ENCODE data around the gene HSDL1.

HSDL1 gene

DNA sequence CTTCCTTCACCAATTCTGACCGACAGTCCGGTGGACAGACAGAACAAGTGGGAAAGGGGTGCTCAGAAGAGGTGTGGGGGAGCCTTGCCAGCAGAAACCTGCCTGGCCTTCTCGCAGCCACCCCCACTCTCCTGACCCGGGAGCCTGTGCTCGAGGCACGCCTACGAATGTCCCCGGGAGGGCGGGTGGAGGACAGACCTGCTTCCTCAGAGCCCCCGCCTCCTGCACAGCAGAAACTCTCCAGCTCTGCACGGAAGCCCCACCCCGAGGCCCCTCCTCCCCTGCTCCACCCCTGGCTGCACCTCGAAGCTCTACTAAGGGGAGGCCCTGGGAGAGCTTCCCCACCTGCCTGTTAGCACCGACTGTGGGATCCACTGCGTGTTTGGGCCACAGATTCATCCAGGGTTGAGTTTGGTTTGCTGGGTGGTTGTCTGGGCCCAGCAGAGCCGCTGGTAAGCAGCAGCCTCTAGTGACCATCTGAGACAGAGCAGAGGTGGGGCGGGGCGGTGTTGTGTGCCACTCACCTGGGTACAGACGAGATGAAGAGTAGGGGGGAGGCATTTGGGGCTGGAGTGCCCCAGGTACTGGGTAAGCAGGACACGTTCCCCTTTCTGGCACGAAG lies 35.7 kb upstream of the HSDL1 start:
- Mint-ChIP-seq H3K27ac (no peak overlapping the region), H3K27me3 (no peaks in the 10 kb centered on the region), H3K4me1 (ENCODE audit: low read depth) (peaks cover 31% of the 10 kb centered on the region), H3K9me3 (no peaks in the 10 kb centered on the region), H3K36me3 (ENCODE audit: low read depth) (peaks cover 82% of the 10 kb centered on the region), H3K4me3 (no peak overlapping the region)
- intact Hi-C loops (cut with micrococcal nuclease): no loop called here

DNA sequence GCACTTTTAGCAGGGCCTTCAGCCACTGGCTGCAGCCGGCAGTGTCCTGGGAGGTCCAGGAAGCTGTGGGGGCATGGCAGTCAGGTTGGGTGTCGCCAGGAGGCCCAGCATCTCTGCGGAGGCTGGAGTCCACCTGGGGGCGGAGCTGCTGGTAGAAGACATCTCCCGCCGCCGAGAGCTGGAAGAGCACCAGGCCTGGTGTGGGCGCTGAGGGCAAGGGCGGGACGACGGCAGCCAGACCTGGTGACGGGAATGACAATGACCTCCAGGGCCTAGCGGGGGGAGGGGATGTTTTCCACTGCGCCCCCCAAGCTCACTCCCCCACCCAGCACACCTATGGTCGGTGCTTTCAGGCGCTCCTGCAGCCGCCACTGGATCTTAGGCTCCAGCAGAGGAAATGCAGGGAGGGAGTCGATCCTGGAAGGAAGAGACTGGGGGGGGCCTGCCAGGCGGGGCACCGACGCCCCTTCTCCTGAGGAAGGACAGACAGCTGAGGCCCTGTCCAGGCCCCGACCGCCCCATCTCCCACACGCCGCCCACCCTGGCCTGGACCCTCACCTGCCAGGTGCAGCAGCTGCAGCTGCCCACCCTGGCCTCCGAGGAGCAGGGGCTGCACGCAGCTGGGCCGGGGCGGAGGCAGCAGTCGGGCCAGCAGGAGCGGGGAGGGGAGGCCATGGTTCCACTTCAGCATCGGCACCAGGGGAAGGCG lies 34.8 kb upstream of the HSDL1 start:
- Mint-ChIP-seq H3K27ac (no peak overlapping the region), H3K9me3 (no peaks in the 10 kb centered on the region), H3K4me3 (no peak overlapping the region), H3K4me1 (ENCODE audit: low read depth) (peaks cover 30% of the 10 kb centered on the region), H3K27me3 (no peaks in the 10 kb centered on the region), H3K36me3 (ENCODE audit: low read depth) (peaks cover 75% of the 10 kb centered on the region)
- intact Hi-C loops (cut with micrococcal nuclease): loop anchor here (10.0 kb wide), 1 partner anchor 115 kb away; no protein-coding TSS in a partner anchor

DNA sequence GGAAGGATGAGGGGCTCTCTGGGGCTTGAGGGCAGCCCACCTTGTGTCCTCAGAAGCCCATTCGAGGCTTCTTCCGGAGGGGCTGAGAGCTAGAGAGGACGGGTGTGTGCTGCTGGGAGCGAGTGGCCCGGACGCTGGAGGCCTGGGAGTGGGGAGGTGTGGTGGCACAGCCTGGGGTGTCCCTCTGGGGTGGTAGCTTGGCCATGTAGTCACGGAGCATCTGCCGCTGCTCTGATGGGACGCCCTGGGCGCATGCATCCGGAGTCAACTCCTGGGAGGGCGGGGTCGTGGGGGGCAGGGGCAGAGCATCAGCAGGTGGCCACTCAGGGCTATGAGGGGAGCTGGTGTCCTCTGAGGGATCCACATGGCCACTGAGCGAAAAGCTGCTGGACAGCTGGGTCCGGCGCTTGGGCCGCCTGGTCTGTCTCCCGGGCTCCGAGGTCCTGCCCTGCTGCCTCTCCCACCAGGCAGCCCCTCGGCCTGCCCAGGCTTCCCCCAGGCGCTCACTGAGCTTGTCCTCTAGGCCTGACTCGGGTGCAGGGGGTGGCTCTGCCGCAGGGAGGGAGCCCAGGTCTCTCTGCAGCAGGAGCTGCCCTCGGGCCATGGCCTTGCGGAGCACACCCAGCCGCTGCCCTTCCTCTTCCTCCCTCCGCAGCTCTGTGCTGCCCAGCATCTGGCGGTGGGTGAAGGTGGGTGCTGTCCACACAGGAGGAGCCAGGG lies 34.1 kb upstream of the HSDL1 start:
- Mint-ChIP-seq H3K4me3 (no peak overlapping the region), H3K27me3 (no peaks in the 10 kb centered on the region), H3K27ac (no peak overlapping the region), H3K36me3 (ENCODE audit: low read depth) (peaks cover 68% of the 10 kb centered on the region), H3K4me1 (ENCODE audit: low read depth) (peaks cover 25% of the 10 kb centered on the region), H3K9me3 (no peaks in the 10 kb centered on the region)
- intact Hi-C loops (cut with micrococcal nuclease): loop anchor here (10.0 kb wide), 1 partner anchor 114 kb away; no protein-coding TSS in a partner anchor

DNA sequence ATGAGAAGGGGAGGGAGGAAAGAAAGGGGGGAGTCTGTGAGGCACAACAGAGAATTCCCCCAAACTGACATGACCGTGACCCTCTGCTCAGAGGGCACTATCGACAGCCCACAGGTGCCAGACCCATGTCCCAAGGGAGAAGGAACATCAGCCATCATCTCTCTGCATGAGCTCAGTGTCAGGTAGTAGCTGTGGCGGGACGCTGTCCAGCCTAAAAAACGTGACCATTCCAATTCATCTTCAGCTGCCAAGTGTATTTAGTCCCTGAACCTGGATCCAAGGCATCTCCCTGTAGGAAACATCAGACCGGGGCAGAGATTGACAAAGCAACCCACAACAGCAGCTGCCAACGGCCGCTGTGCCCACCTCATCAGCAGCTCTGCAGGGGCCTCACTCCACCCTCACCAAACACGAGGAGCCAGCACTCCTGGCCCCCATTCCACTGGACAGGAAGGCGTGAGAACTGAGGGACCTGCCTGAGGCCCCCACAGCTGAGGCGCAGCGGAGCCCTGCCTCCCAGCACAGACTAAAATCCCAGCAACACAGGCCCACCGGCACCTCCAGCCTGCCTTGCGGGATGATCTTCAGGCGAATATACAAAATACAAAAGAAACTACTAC lies 33.3 kb upstream of the HSDL1 start:
- no peaks in the 10 kb centered on the region for H3K9me3 Mint-ChIP-seq
- peaks cover 25% of the 10 kb centered on the region for H3K4me1 Mint-ChIP-seq (ENCODE audit: low read depth)
- H3K27me3 Mint-ChIP-seq: peaks cover under 1% of the 10 kb centered on the region
- peaks cover 60% of the 10 kb centered on the region for H3K36me3 Mint-ChIP-seq (ENCODE audit: low read depth)
- H3K27ac Mint-ChIP-seq: no peak overlapping the region
- H3K4me3 Mint-ChIP-seq: no peak overlapping the region
- intact Hi-C loops (cut with micrococcal nuclease): loop anchor here (10.0 kb wide), 1 partner anchor 113 kb away; no protein-coding TSS in a partner anchor

DNA sequence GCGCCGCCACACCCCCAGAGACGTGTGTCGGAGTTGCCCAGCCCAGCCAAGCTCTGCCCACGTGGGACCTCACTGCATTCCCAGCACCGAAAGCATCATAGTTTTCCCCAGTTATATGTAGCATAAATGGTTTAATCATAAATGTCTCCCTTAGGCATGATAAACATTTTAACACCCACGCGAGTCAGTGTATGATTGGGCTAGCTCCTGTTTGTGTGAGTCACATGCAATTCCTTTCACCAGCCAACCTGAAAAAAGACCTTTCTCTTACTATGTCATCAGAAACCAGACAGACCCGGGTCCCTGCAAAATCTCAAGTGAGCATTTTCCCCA lies 32.7 kb upstream of the HSDL1 start:
- no peak overlapping the region for H3K27ac Mint-ChIP-seq
- no peak overlapping the region for H3K4me3 Mint-ChIP-seq
- intact Hi-C loops (cut with micrococcal nuclease): loop anchor here (10.0 kb wide), 1 partner anchor 113 kb away; no protein-coding TSS in a partner anchor
- H3K36me3 Mint-ChIP-seq (ENCODE audit: low read depth): peaks cover 54% of the 10 kb centered on the region
- H3K27me3 Mint-ChIP-seq: peaks cover 6% of the 10 kb centered on the region
- no peaks in the 10 kb centered on the region for H3K9me3 Mint-ChIP-seq
- H3K4me1 Mint-ChIP-seq (ENCODE audit: low read depth): peaks cover 25% of the 10 kb centered on the region

DNA sequence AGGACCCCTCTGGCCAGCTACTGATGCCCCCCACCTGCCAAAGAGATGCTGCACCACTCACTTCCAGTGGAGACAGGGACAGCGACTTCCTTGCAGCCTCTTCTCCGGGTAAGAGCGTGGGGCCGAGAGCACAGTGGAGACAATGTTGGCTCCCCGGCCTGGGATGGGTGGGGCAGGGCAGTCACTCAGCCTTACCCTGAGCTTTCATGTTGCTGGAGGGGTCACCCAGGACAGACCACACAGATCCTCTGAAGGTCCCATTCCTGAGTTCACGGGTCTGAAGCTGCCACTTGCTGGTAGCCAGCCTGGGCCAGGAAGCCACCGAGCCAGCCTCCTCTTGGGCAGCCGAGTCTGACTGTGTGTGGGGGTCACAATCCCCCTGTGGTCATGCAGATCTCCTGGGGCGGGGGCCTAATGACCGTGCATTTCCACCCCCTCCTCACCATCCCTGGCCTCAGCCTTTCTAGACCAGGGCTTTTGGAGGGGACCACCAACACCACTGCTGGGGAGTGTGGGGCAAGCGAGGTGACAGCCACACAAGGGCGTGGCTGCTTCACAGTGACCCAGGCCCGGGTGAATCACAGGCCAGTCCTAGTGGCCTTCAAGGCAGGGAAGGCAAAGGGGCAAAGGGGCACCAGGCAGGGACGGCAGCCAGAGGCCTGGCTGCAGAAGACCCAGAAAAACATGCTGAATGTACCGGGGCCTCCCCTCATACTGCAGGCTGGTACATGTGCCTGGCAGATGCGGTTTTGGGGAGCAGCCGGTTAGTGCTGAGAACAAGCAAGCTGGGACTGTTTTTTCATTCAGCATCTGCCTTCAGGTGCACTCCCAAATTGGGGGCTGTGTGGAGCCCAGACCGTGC lies 31.4 kb upstream of the HSDL1 start:
- H3K4me3 Mint-ChIP-seq: no peak overlapping the region
- peak overlapping the region; percentile 68 for H3K27ac Mint-ChIP-seq
- intact Hi-C loops (cut with micrococcal nuclease): loop anchor here (10.0 kb wide), 1 partner anchor 112 kb away; no protein-coding TSS in a partner anchor
- H3K4me1 Mint-ChIP-seq (ENCODE audit: low read depth): peaks cover 25% of the 10 kb centered on the region
- H3K36me3 Mint-ChIP-seq (ENCODE audit: low read depth): peaks cover 42% of the 10 kb centered on the region
- no peaks in the 10 kb centered on the region for H3K9me3 Mint-ChIP-seq
- peaks cover 7% of the 10 kb centered on the region for H3K27me3 Mint-ChIP-seq

DNA sequence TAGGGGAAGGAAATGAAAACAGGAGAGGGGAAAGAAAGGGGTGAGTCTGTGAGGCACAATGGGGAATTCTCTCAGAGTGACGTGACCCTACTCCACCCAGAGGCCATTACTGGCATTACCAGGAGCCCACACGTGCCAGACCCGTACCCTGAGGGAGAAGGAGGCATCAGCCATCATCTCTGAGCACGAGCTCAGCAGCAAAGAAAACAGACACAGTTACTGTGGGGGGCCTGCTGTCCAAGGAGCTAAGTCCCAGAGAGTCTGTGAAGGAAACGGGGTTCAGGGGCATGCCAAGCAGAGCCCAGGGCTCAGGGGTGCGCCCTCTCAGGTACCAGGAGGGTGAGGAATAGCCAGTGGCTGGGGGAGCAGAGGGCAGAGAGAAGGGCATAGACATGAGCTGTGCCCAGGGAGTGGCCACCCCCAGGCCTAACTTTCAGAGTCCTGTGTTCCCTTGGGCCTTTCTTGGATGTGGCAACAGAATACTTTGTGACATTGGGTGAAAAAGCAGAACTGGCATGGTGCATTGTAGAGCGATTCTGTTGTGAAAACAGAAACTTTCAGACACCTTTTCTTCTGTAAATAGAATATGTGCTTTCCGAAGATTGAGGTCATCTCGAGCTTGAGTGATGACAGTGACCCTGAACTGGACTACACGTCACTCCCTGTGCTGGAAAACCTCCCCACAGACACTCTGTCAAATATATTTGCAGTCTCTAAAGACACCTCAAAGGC lies 30.5 kb upstream of the HSDL1 start:
- Mint-ChIP-seq H3K9me3 (no peaks in the 10 kb centered on the region), H3K27ac (peak overlapping the region; percentile 68), H3K36me3 (ENCODE audit: low read depth) (peaks cover 33% of the 10 kb centered on the region), H3K27me3 (peaks cover 7% of the 10 kb centered on the region), H3K4me1 (ENCODE audit: low read depth) (peaks cover 25% of the 10 kb centered on the region), H3K4me3 (no peak overlapping the region)
- intact Hi-C loops (cut with micrococcal nuclease): loop anchor here (10.0 kb wide), 1 partner anchor 111 kb away; no protein-coding TSS in a partner anchor

DNA sequence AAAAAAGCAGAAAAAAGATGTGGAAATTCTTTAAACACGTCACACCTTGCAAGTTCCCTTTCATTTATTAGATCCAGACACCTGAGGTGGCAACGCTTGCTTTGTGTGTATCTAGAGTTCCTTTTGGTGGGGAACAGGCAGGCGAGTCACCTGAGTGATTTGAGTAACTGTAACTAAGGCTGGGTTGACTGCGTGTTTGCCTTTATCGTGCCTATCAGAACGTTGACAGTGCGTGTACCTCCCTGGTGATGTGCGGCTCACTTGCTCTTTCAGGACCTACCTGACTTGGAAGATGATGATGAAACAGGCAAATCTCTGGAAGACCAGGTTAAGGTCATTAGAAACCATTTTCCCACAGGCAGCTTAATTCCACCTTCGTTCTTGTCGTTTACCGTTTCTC lies 29.4 kb upstream of the HSDL1 start:
- Mint-ChIP-seq H3K27me3 (peaks cover 13% of the 10 kb centered on the region), H3K36me3 (ENCODE audit: low read depth) (peaks cover 21% of the 10 kb centered on the region), H3K9me3 (no peaks in the 10 kb centered on the region), H3K4me3 (no peak overlapping the region), H3K4me1 (ENCODE audit: low read depth) (peaks cover 25% of the 10 kb centered on the region), H3K27ac (no peak overlapping the region)
- intact Hi-C loops (cut with micrococcal nuclease): loop anchor here (10.0 kb wide), 1 partner anchor 110 kb away; no protein-coding TSS in a partner anchor

DNA sequence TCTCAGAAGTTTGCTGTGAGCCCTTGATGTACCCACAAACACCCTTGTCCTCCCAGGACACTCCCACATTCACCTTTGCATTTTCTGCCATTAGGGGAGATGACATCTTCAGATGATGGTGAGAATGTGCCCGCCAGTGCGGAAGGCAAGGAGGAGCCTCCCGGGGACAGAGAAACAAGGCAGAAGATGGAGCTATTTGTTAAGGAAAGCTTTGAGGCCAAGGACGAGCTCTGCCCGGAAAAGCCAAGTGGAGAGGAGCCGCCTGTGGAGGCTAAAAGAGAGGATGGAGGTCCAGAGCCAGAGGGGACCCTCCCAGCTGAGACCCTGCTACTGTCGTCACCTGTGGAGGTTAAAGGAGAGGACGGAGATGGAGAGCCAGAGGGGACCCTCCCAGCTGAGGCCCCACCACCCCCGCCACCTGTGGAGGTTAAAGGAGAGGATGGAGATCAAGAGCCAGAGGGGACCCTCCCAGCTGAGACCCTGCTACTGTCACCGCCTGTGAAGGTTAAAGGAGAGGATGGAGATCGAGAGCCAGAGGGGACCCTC lies 24.9 kb upstream of the HSDL1 start:
- Mint-ChIP-seq H3K9me3 (no peaks in the 10 kb centered on the region), H3K4me3 (no peak overlapping the region), H3K27me3 (peaks cover 30% of the 10 kb centered on the region), H3K27ac (no peak overlapping the region), H3K36me3 (ENCODE audit: low read depth) (no peaks in the 10 kb centered on the region), H3K4me1 (ENCODE audit: low read depth) (no peaks in the 10 kb centered on the region)
- intact Hi-C loops (cut with micrococcal nuclease): loop anchor here (10.0 kb wide), 1 partner anchor 105 kb away; no protein-coding TSS in a partner anchor

DNA sequence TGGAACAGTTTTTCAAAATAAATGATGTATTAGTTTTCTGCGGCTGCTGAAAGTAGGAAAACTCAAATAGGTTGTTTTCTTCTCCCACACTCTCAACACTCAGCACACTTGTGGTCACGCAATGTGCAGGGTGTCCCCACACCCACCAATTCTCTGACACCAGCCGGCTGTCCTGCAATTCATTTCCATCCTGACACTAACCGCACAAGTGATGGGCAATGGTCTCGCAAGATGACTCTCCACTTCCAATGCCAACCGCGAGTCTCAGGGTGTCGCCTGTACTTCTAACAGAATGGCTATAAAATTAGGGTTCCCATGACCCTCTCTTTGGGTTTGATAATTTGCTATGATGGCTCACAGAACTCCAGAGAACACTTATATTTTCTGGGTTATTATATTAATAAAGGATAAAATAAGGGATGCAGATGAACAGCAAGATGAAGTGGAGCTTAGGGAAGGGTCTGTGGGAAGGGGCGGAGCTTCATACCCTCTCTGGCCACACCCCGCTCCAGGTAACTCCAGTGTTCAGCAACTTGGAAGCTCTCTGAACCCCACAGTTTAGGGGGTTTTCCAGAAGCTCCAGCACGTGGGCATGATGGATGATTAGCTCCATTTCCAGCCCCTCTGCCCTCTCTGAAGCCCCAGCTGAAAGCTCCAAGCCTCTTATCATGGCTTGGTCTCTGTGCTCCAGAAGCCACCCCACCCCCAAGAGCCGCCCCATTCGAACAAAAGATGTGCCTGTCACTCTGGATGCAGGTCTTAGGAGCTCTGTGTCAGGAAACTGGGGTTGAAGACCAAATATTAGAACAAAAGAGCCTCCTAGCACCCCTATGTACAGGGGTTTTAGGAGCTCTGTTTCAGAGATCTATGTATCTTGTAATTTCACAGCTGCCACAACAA lies 22.1 kb upstream of the HSDL1 start:
- Mint-ChIP-seq H3K27ac (no peak overlapping the region), H3K4me3 (no peak overlapping the region), H3K9me3 (no peaks in the 10 kb centered on the region), H3K4me1 (ENCODE audit: low read depth) (no peaks in the 10 kb centered on the region), H3K36me3 (ENCODE audit: low read depth) (no peaks in the 10 kb centered on the region), H3K27me3 (peaks cover 33% of the 10 kb centered on the region)
- intact Hi-C loops (cut with micrococcal nuclease): no loop called here

DNA sequence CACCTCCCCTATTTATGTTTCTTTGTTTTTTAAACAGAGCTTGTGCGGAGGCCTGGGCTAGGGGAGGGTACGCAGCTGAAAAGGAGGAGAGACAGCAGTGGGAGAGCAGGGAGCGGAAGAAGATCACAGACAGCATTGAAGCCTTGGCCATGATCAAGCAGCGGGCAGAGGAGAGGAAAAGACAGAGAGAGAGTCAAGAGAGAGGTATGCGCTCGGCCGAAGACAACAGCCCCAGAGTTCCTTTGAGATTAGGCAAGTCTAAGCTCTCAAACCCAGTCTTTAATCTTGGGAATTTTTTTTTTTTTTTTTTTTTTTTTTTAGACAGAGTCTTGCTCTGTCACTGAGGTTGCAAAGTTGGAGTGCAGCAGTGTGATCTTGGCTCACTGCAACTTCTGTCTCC lies 20.8 kb upstream of the HSDL1 start:
- intact Hi-C loops (cut with micrococcal nuclease): no loop called here
- H3K36me3 Mint-ChIP-seq (ENCODE audit: low read depth): no peaks in the 10 kb centered on the region
- no peak overlapping the region for H3K27ac Mint-ChIP-seq
- H3K9me3 Mint-ChIP-seq: no peaks in the 10 kb centered on the region
- no peaks in the 10 kb centered on the region for H3K4me1 Mint-ChIP-seq (ENCODE audit: low read depth)
- H3K27me3 Mint-ChIP-seq: peaks cover 39% of the 10 kb centered on the region
- no peak overlapping the region for H3K4me3 Mint-ChIP-seq

DNA sequence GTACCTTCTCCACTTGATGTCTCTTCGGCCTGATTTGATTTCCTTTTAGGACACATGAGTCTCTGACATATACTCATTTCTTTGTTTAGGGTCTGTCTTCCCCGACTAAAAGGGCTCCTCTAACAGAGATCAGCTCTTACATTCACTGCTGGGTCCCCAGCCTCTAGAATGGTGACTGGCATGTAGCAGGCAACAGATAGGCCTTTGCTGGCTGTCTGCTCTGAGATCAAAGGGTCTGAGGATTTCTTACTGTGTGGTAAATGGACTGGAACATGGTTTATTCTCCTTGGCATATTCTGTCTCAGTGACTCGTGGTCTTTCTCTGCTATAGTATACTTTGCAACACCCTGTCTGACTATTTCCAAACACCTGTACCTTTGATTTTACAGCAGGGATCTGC lies 16.8 kb upstream of the HSDL1 start:
- intact Hi-C loops (cut with micrococcal nuclease): no loop called here
- Mint-ChIP-seq H3K27ac (no peak overlapping the region), H3K27me3 (peaks cover 52% of the 10 kb centered on the region), H3K4me3 (no peak overlapping the region), H3K9me3 (no peaks in the 10 kb centered on the region), H3K4me1 (ENCODE audit: low read depth) (no peaks in the 10 kb centered on the region), H3K36me3 (ENCODE audit: low read depth) (no peaks in the 10 kb centered on the region)
